ENCODE measurements around the gene MTG1.

Gene MTG1

GRCh38 chr10:133456041-133456951, 62.3 kb downstream of the MTG1 start:
- no peak for DNase-seq
- WGBS (ENCODE audit: insufficient coverage): 94% methylated on average over 46 of the region's 46 CpGs
- ChIA-PET CTCF (no interaction called here), POLR2A (no interaction called here)
- H3K9me3 ChIP-seq (ENCODE audit: control extremely low read depth in 1 of 5, control insufficient read depth in 4 of 5, insufficient read depth in 2 of 5, low read depth in 1 of 5, low read length in 4 of 5): peaks cover 0 to 14% (median 0%) of the 10 kb centered on the region in 5 experiments
- no peak overlapping the region for H3K4me3 ChIP-seq (ENCODE audit: control insufficient read depth in 1 of 7, extremely low read depth in 1 of 7, insufficient read depth in 4 of 7, low read depth in 2 of 7, low read length in 6 of 7)
- H3K27ac ChIP-seq (ENCODE audit: insufficient read depth in 1 of 2, low read depth in 1 of 2, low read length in 2 of 2, poor library complexity in 1 of 2, severe bottlenecking in 2 of 2): no peak overlapping the region
- H3K27me3 ChIP-seq (replicated peaks in 2 of 5; ENCODE audit: control insufficient read depth in 4 of 5, insufficient read depth in 5 of 5, low read length in 4 of 5): peaks cover 0 to 2% (median 0%) of the 10 kb centered on the region in 5 experiments
- no peaks in the 10 kb centered on the region for H3K4me1 ChIP-seq (ENCODE audit: control extremely low read depth in 1 of 4, control insufficient read depth in 4 of 4, insufficient read depth in 4 of 4, low read length in 3 of 4)
- H3K36me3 ChIP-seq (ENCODE audit: control insufficient read depth in 4 of 4, insufficient read depth in 4 of 4, low read length in 3 of 4): no peaks in the 10 kb centered on the region

GRCh38 chr10:133457100-133457841, 63.3 kb downstream of the MTG1 start:
- H3K36me3 ChIP-seq (ENCODE audit: control insufficient read depth in 4 of 4, insufficient read depth in 4 of 4, low read length in 3 of 4): no peaks in the 10 kb centered on the region
- H3K4me1 ChIP-seq (ENCODE audit: control extremely low read depth in 1 of 4, control insufficient read depth in 4 of 4, insufficient read depth in 4 of 4, low read length in 3 of 4): no peaks in the 10 kb centered on the region
- H3K4me3 ChIP-seq (ENCODE audit: control insufficient read depth in 1 of 7, extremely low read depth in 1 of 7, insufficient read depth in 4 of 7, low read depth in 2 of 7, low read length in 6 of 7): no peak overlapping the region
- H3K27ac ChIP-seq (ENCODE audit: insufficient read depth in 1 of 2, low read depth in 1 of 2, low read length in 2 of 2, poor library complexity in 1 of 2, severe bottlenecking in 2 of 2): no peak overlapping the region
- peaks cover 0 to 2% (median 0%) of the 10 kb centered on the region in 5 experiments for H3K27me3 ChIP-seq (replicated peaks in 2 of 5; ENCODE audit: control insufficient read depth in 4 of 5, insufficient read depth in 5 of 5, low read length in 4 of 5)
- peaks cover 0 to 13% (median 0%) of the 10 kb centered on the region in 5 experiments for H3K9me3 ChIP-seq (ENCODE audit: control extremely low read depth in 1 of 5, control insufficient read depth in 4 of 5, insufficient read depth in 2 of 5, low read depth in 1 of 5, low read length in 4 of 5)
- 99% methylated on average over 29 of the region's 34 CpGs for WGBS (ENCODE audit: insufficient coverage)
- POLR2A ChIA-PET: no interaction called here
- CTCF ChIA-PET: no interaction called here
- DNase-seq: no peak

- Histone ChIP-seq H3K36me3 (ENCODE audit: control insufficient read depth in 4 of 4, insufficient read depth in 4 of 4, low read length in 3 of 4) (no peaks in the 10 kb centered on the region), H3K27me3 (replicated peaks in 2 of 5; ENCODE audit: control insufficient read depth in 4 of 5, insufficient read depth in 5 of 5, low read length in 4 of 5) (peaks cover 0 to 2% (median 0%) of the 10 kb centered on the region in 5 experiments), H3K9me3 (ENCODE audit: control extremely low read depth in 1 of 5, control insufficient read depth in 4 of 5, insufficient read depth in 2 of 5, low read depth in 1 of 5, low read length in 4 of 5) (peaks cover 0 to 11% (median 0%) of the 10 kb centered on the region in 5 experiments), H3K4me3 (ENCODE audit: control insufficient read depth in 1 of 7, extremely low read depth in 1 of 7, insufficient read depth in 4 of 7, low read depth in 2 of 7, low read length in 6 of 7) (no peak overlapping the region), H3K27ac (ENCODE audit: insufficient read depth in 1 of 2, low read depth in 1 of 2, low read length in 2 of 2, poor library complexity in 1 of 2, severe bottlenecking in 2 of 2) (no peak overlapping the region), H3K4me1 (ENCODE audit: control extremely low read depth in 1 of 4, control insufficient read depth in 4 of 4, insufficient read depth in 4 of 4, low read length in 3 of 4) (no peaks in the 10 kb centered on the region)
- no peak for DNase-seq
- 94% methylated on average over 38 of the region's 40 CpGs for WGBS (ENCODE audit: insufficient coverage)
- CTCF ChIA-PET: no interaction called here
- POLR2A ChIA-PET: no interaction called here
These were observed 64.2 kb downstream of the MTG1 start for GRCh38 chr10:133458021-133458709.

- Histone ChIP-seq H3K4me1 (ENCODE audit: control extremely low read depth in 1 of 4, control insufficient read depth in 4 of 4, insufficient read depth in 4 of 4, low read length in 3 of 4) (no peaks in the 10 kb centered on the region), H3K27me3 (replicated peaks in 2 of 5; ENCODE audit: control insufficient read depth in 4 of 5, insufficient read depth in 5 of 5, low read length in 4 of 5) (peaks cover 0 to 2% (median 0%) of the 10 kb centered on the region in 5 experiments), H3K27ac (ENCODE audit: insufficient read depth in 1 of 2, low read depth in 1 of 2, low read length in 2 of 2, poor library complexity in 1 of 2, severe bottlenecking in 2 of 2) (no peak overlapping the region), H3K36me3 (ENCODE audit: control insufficient read depth in 4 of 4, insufficient read depth in 4 of 4, low read length in 3 of 4) (no peaks in the 10 kb centered on the region), H3K4me3 (ENCODE audit: control insufficient read depth in 1 of 7, extremely low read depth in 1 of 7, insufficient read depth in 4 of 7, low read depth in 2 of 7, low read length in 6 of 7) (no peak overlapping the region), H3K9me3 (ENCODE audit: control extremely low read depth in 1 of 5, control insufficient read depth in 4 of 5, insufficient read depth in 2 of 5, low read depth in 1 of 5, low read length in 4 of 5) (peaks cover 0 to 11% (median 0%) of the 10 kb centered on the region in 5 experiments)
- ChIA-PET POLR2A (no interaction called here), CTCF (no interaction called here)
- 87% methylated on average over 19 of the region's 21 CpGs for WGBS (ENCODE audit: insufficient coverage)
- no peak for DNase-seq
These were observed 64.9 kb downstream of the MTG1 start for GRCh38 chr10:133458710-133459453.

- H3K4me3 ChIP-seq (ENCODE audit: control insufficient read depth in 1 of 7, extremely low read depth in 1 of 7, insufficient read depth in 4 of 7, low read depth in 2 of 7, low read length in 6 of 7): no peak overlapping the region
- WGBS (ENCODE audit: insufficient coverage): 72% methylated on average over 78 of the region's 81 CpGs
- DNase-seq: no peak
- POLR2A ChIA-PET: no interaction called here
- no peaks in the 10 kb centered on the region for H3K36me3 ChIP-seq (ENCODE audit: control insufficient read depth in 4 of 4, insufficient read depth in 4 of 4, low read length in 3 of 4)
- no peak overlapping the region for H3K27ac ChIP-seq (ENCODE audit: insufficient read depth in 1 of 2, low read depth in 1 of 2, low read length in 2 of 2, poor library complexity in 1 of 2, severe bottlenecking in 2 of 2)
- H3K9me3 ChIP-seq (ENCODE audit: control extremely low read depth in 1 of 5, control insufficient read depth in 4 of 5, insufficient read depth in 2 of 5, low read depth in 1 of 5, low read length in 4 of 5): peaks cover 0 to 16% (median 0%) of the 10 kb centered on the region in 5 experiments
- H3K4me1 ChIP-seq (ENCODE audit: control extremely low read depth in 1 of 4, control insufficient read depth in 4 of 4, insufficient read depth in 4 of 4, low read length in 3 of 4): no peaks in the 10 kb centered on the region
- H3K27me3 ChIP-seq (replicated peaks in 2 of 5; ENCODE audit: control insufficient read depth in 4 of 5, insufficient read depth in 5 of 5, low read length in 4 of 5): peaks cover 0 to 2% (median 0%) of the 10 kb centered on the region in 5 experiments
- CTCF ChIA-PET: interaction anchor here (0.6 kb wide), 1 partner anchor 30 kb away, joined by 3 read pairs; no protein-coding TSS in a partner anchor
These were observed 65.7 kb downstream of the MTG1 start for GRCh38 chr10:133459454-133460207.

- H3K36me3 ChIP-seq (ENCODE audit: control insufficient read depth in 4 of 4, insufficient read depth in 4 of 4, low read length in 3 of 4): no peaks in the 10 kb centered on the region
- CTCF ChIA-PET: interaction anchor here (0.6 kb wide), 1 partner anchor 30 kb away, joined by 3 read pairs; no protein-coding TSS in a partner anchor
- peaks cover 0 to 22% (median 0%) of the 10 kb centered on the region in 5 experiments for H3K9me3 ChIP-seq (ENCODE audit: control extremely low read depth in 1 of 5, control insufficient read depth in 4 of 5, insufficient read depth in 2 of 5, low read depth in 1 of 5, low read length in 4 of 5)
- WGBS (ENCODE audit: insufficient coverage): 100% methylated on average over 5 of the region's 14 CpGs
- H3K27ac ChIP-seq (ENCODE audit: insufficient read depth in 1 of 2, low read depth in 1 of 2, low read length in 2 of 2, poor library complexity in 1 of 2, severe bottlenecking in 2 of 2): no peak overlapping the region
- no peak overlapping the region for H3K4me3 ChIP-seq (ENCODE audit: control insufficient read depth in 1 of 7, extremely low read depth in 1 of 7, insufficient read depth in 4 of 7, low read depth in 2 of 7, low read length in 6 of 7)
- POLR2A ChIA-PET: no interaction called here
- peaks cover 0 to 6% (median 0%) of the 10 kb centered on the region in 5 experiments for H3K27me3 ChIP-seq (replicated peaks in 2 of 5; ENCODE audit: control insufficient read depth in 4 of 5, insufficient read depth in 5 of 5, low read length in 4 of 5)
- no peaks in the 10 kb centered on the region for H3K4me1 ChIP-seq (ENCODE audit: control extremely low read depth in 1 of 4, control insufficient read depth in 4 of 4, insufficient read depth in 4 of 4, low read length in 3 of 4)
- no peak for DNase-seq
These were observed 66.3 kb downstream of the MTG1 start for GRCh38 chr10:133460208-133460769.

Data from common myeloid progenitor, CD34-positive (primary cell).